HUES6 (cell line): Measurements from ENCODE around the gene CYFIP2.

ENCODE experiments used
- H3K27ac ChIP-seq: 2 replicates; pipeline ENCODE4 v1.7.0; 2013; ENCODE audit warnings: low read depth, mild to moderate bottlenecking, low read length, inconsistent platforms
- H3K27me3 ChIP-seq: 2 replicates; pipeline ENCODE4 v1.6.1; 2013; ENCODE audit warnings: low read length; ENCODE audit not compliant: control insufficient read depth, insufficient read depth
- H3K36me3 ChIP-seq: 2 replicates; pipeline ENCODE4 v1.6.1; 2013; ENCODE audit warnings: low read length; ENCODE audit not compliant: control insufficient read depth, insufficient read depth
- H3K4me1 ChIP-seq: 2 replicates; pipeline ENCODE4 v1.6.1; 2013; ENCODE audit warnings: low read length; ENCODE audit not compliant: control insufficient read depth, insufficient read depth
- H3K4me3 ChIP-seq: 2 replicates; pipeline ENCODE4 v1.5.1; 2013; ENCODE audit warnings: low read depth, low read length
- H3K9ac ChIP-seq: one replicate; pipeline ENCODE4 v1.6.1; 2013; ENCODE audit warnings: mild to moderate bottlenecking, low read length
- H3K9me3 ChIP-seq: 2 replicates; pipeline ENCODE4 v1.6.1; 2013; ENCODE audit warnings: low read depth, low read length; ENCODE audit not compliant: control insufficient read depth, insufficient read depth

The CYFIP2 gene

DNA sequence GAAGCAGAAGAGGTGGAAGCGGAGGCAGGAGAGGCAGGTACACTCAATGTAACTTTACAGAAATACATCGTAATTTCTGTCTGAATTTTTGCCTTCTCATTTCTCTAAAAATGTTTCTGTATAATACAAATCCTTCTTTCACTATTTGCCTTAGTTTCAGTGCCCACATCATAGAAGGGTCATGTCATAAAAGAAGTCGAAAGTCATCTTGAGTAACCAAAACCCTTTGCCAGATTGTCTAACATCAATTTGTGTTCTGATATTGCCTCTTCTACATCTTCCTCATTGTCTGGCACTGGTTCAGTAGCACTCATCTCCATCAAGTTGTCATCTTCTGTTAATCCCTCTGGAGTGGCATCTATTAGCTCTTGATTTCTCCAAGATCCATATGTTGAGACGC is 6.2 kb upstream of the CYFIP2 start:
- H3K27me3 ChIP-seq, result peaks cover 4% of the 10 kb centered on the region; the same call in 1 of the 2 replicates
- no peak overlapping the region for H3K9ac ChIP-seq
- no peaks in the 10 kb centered on the region for H3K9me3 ChIP-seq
- H3K4me3 ChIP-seq, result no peak overlapping the region
- no peak overlapping the region for H3K27ac ChIP-seq
- no peaks in the 10 kb centered on the region for H3K36me3 ChIP-seq
- H3K4me1 ChIP-seq, result no peaks in the 10 kb centered on the region; the same call in 1 of the 2 replicates

DNA sequence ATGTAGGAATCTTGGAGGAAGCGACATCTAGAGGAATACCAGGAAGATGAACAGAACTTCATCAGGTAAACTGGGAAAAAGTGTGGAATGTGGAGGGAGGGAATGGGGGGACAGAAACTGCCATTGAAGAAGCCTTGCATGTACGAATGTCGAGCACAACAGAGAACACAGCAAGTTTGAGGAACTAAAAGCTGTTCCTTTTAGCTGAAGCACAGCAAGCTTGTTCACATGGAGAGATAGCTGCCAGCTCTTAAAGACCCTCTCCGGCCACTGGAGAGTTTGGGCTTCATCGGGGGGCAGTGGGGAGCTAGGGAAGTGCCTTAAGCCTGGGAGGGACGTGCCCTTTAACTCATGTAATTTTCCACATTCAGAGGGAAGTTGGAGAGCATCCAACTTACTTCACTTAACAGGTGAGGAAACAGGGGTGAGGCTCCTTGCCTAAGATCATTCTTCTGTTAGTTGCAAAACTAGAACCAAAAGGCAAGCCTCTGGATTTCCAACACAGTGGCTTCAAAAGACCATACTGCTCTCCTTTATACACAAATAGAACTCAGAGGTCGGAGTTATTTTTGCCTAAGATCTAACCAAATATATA is 2.3 kb upstream of the CYFIP2 start:
- no peaks in the 10 kb centered on the region for H3K9me3 ChIP-seq
- no peak overlapping the region for H3K4me3 ChIP-seq
- H3K36me3 ChIP-seq, result no peaks in the 10 kb centered on the region
- H3K9ac ChIP-seq, result no peak overlapping the region
- peaks cover 23% of the 10 kb centered on the region for H3K4me1 ChIP-seq
- peaks cover 28% of the 10 kb centered on the region for H3K27me3 ChIP-seq
- no peak overlapping the region for H3K27ac ChIP-seq

DNA sequence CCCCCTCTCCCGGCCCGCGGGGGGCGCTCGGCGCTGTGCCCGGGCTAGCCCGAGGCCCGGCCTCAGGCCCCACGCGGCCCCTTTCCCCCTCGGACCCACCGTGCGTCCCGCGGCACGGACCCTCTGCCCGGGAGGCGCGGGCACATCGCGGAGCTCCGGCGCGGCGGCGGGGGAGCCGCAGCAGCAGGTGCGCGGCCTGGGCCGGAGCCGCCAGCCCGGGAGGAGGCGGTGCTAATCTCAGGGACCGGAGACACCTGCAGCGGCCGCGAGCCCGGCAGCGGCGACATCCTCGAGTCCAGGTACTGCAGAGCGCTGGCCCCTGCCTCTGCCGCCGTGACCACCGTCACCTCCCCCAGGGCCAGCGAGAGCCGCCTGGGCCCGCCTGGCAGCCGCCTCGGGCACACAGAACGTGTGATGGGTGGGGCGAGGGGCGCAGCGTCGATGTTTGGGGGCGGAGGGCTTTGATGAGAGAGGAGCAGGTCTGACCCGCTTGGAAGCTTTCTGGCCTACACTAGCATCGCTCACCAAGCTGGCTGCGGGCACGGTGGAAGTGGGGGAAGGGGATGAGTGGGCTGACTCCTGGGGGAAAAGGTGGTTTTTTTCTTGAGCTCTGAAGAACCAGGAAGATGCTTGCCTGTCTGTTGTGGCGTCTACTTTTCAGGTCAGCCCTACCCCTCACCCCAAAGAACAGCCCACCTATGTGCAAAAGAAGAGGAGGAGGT is 524 bp downstream of the CYFIP2 start:
- Histone ChIP-seq H3K27ac (no peak overlapping the region), H3K27me3 (peaks cover 28% of the 10 kb centered on the region), H3K9ac (peak overlapping the region; percentile 58), H3K4me3 (peak overlapping the region; percentile 79), H3K4me1 (peaks cover 34% of the 10 kb centered on the region), H3K36me3 (no peaks in the 10 kb centered on the region), H3K9me3 (no peaks in the 10 kb centered on the region)

DNA sequence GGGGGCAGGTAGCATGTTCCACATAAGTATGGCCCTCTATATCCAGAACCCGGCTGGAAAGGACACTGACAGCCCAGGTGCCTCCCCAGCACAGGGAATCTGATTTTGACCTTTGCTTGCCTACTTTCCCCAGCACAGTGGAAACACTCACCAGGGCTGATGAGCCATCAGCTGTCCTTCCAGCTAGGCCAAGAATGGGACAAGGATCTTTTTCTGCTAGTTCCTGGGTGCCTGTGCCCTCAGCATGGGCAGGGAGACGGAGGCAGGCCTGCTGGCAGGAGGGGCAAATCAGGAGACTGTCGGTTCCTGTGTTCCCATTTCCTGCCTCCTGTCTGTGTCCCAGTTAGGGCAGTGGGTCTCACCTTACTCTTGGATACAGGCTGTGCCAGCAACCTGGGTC is 1.1 kb downstream of the CYFIP2 start:
- peak overlapping the region; percentile 79 for H3K4me3 ChIP-seq
- no peaks in the 10 kb centered on the region for H3K36me3 ChIP-seq
- no peak overlapping the region for H3K27ac ChIP-seq
- H3K4me1 ChIP-seq, result peaks cover 37% of the 10 kb centered on the region
- H3K27me3 ChIP-seq, result peaks cover 28% of the 10 kb centered on the region
- no peaks in the 10 kb centered on the region for H3K9me3 ChIP-seq
- H3K9ac ChIP-seq, result no peak overlapping the region

DNA sequence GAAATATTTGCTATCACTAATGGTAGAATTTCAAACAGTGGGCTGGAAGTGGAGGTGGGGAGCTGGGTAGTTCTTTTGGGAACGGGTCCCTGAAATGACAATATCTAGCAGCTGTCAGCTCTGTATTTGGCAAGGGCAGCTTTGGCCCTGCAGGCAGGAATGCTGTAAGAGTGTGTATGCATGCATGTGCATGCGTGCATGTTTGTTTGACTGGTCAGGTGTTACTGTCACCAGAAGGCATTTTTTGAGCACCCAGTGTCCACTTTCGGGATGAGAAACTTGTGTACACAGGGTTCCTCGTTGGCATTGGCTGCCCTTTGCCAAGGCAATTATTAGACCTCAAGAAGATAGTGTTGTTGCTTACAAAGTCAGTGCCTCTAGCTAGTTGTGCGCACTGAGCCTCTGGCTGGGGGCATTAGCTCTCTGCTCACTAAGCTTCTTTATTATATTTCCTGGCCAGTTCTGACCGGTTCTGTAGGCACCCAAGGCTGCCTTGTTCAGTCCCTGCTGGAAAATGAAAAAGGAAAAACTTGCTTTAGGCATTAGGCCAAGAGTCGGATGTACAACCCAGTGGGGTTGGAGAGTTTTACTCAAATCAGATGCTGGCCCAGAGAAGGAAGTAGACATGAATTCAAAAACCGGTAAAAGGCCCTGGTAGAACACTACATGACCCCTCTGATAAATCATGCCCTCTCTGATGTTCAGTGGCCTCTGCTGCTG is 2.0 kb downstream of the CYFIP2 start:
- Histone ChIP-seq H3K27me3 (peaks cover 28% of the 10 kb centered on the region), H3K36me3 (no peaks in the 10 kb centered on the region), H3K27ac (no peak overlapping the region), H3K9ac (no peak overlapping the region), H3K9me3 (no peaks in the 10 kb centered on the region), H3K4me3 (no peak overlapping the region), H3K4me1 (peaks cover 38% of the 10 kb centered on the region)

DNA sequence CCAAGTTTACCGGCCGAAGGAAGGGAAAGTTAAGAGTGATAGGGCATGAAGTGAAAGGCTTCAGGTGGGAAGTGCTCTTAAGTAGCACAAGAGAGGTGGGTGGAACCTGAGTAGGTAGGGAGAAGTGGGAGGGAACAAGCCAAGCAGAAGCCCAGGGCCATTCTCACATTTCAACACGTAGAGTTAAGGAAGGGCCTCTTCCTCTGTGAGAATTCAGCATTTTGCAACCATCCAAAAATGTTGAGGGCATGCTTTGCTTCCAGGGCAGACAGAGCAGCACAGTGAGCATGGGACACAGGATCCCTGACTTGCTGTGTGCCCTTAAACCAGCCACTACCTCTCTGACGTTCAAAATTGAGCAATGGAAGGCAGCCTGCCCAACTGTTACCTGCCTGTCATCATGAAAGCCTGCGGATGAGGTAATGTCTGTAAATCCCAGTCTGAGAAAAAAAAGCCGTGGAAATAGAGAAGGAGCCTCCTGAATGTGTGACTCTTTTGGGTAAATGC is 3.3 kb downstream of the CYFIP2 start:
- no peak overlapping the region for H3K27ac ChIP-seq

DNA sequence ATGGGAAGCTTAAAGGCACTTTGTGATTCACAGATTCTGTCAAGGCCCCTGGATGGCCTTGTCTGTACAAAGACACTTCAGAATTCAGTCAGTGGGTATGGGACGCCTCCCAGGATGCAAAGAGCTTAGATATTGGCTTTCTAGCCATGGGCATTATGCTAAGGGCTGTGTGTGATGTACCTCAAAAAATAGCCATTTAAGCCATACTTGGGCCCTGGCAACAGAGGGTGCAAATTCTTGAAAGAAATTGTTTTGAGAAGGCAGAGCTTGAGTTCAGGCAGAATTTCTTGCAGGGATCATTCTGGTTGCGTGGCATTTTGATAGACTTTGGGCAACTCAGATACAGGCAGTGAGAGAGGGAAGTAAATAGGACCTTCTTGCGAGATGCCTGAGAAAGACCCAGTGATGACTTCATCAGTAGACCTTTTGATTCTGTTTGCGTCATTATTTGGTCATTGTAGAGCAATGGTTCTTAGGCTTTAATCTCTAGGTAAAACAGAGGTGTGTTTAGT is 3.9 kb downstream of the CYFIP2 start:
- no peaks in the 10 kb centered on the region for H3K9me3 ChIP-seq
- no peak overlapping the region for H3K27ac ChIP-seq
- H3K9ac ChIP-seq, result no peak overlapping the region
- peaks cover 23% of the 10 kb centered on the region for H3K27me3 ChIP-seq
- H3K4me1 ChIP-seq, result peaks cover 38% of the 10 kb centered on the region
- H3K4me3 ChIP-seq, result no peak overlapping the region
- no peaks in the 10 kb centered on the region for H3K36me3 ChIP-seq

More for the DNA sequence above, 3.3 kb downstream of the CYFIP2 start:
- Histone ChIP-seq H3K36me3 (no peaks in the 10 kb centered on the region), H3K9me3 (no peaks in the 10 kb centered on the region), H3K4me3 (peak overlapping the region; percentile 22), H3K4me1 (peaks cover 38% of the 10 kb centered on the region), H3K9ac (no peak overlapping the region), H3K27me3 (peaks cover 28% of the 10 kb centered on the region)

DNA sequence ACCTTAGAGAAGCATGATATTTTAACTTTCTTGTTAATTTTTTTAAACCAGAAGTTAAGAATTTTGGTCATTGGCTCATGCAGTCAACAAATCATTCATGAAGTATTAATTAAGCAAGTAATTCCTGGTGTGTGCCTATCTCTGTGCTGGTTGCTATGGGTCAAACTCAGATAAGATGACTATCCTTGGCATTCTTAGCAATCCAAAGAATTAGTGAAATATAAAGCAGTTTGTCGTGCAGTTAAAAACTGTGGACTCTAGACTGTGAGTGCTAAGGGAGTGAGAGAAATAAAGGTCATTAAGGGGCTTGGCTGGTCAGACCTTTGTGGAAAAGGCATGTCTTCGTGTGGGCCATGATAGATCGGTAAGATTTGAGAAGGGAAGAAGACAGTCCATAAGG is 4.8 kb downstream of the CYFIP2 start:
- H3K36me3 ChIP-seq, result no peaks in the 10 kb centered on the region
- H3K4me1 ChIP-seq, result peaks cover 35% of the 10 kb centered on the region
- H3K4me3 ChIP-seq, result no peak overlapping the region
- no peak overlapping the region for H3K9ac ChIP-seq
- H3K9me3 ChIP-seq, result no peaks in the 10 kb centered on the region
- no peak overlapping the region for H3K27ac ChIP-seq
- peaks cover 17% of the 10 kb centered on the region for H3K27me3 ChIP-seq

DNA sequence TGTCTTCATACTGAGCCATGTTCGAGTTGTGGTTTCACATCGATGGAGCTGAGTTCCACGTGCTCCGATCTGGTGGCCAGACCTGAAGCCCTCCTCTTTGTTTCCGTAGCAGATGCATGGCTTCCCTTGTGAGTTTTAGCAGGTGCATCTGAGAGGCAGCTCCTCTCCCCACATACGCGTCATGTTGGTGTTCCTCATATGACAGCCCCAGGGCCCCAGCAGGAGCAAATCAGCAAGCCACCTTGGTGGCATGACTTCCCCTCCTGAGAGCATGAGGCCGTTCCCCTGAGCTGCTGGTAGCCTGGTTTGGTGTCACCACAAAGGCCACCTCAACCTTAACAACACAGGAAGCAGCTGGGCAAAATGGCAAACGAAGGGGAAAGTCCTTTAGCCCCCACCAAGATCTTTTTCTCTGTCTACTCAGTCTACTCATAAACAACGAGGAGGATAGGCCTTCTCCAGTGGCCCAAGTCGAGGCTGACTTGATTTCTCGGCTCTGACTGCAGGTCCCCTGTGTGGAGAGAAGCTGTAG is 5.9 kb downstream of the CYFIP2 start:
- H3K36me3 ChIP-seq, result no peaks in the 10 kb centered on the region
- peaks cover 32% of the 10 kb centered on the region for H3K4me1 ChIP-seq
- peaks cover 10% of the 10 kb centered on the region for H3K27me3 ChIP-seq
- no peak overlapping the region for H3K9ac ChIP-seq
- no peak overlapping the region for H3K4me3 ChIP-seq
- H3K27ac ChIP-seq, result no peak overlapping the region
- H3K9me3 ChIP-seq, result no peaks in the 10 kb centered on the region

DNA sequence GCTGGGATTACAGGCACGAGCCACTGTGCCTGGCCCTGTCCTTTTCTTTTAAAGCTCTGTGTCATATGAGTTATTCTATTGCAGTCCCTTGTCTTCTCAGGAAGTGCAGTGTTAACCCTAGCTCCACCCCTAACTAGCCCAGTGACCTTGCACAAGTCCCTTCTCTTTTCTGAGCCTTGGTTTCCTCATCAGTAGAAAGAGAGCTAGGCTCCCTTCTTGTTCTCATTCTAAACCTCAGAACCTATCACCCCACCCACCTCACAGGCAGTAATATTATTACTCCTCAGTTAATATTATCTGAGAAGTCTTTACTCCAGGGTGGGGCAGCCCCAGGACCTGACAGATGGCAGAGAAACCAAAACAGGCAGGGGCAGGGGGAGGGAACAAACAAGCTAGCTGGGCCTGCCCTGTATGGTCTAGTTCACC is 7.2 kb downstream of the CYFIP2 start:
- Histone ChIP-seq H3K9ac (no peak overlapping the region), H3K4me1 (peaks cover 19% of the 10 kb centered on the region), H3K9me3 (no peaks in the 10 kb centered on the region), H3K36me3 (no peaks in the 10 kb centered on the region), H3K27me3 (no peaks in the 10 kb centered on the region), H3K27ac (no peak overlapping the region), H3K4me3 (no peak overlapping the region)
